HG02571 (cell line): ENCODE data around the gene COASY.
"Not testable (repeated sequence)": the region's sequence is repeated elsewhere in the genome, so short reads cannot be mapped to it uniquely, and the experiment has no call there.

Source experiments
- ATAC-seq: cut with Tn5 transposase; IDR thresholded peaks from one replicate; pipeline ENCODE4 v1.9.1; 2021; ENCODE audit warnings: mild to moderate bottlenecking, moderate library complexity; ENCODE audit not compliant: unreplicated experiment

COASY gene

GRCh38 chr17:42531455-42532354, 30.2 kb upstream of the COASY start:
- ATAC-seq, result no peak

DNA sequence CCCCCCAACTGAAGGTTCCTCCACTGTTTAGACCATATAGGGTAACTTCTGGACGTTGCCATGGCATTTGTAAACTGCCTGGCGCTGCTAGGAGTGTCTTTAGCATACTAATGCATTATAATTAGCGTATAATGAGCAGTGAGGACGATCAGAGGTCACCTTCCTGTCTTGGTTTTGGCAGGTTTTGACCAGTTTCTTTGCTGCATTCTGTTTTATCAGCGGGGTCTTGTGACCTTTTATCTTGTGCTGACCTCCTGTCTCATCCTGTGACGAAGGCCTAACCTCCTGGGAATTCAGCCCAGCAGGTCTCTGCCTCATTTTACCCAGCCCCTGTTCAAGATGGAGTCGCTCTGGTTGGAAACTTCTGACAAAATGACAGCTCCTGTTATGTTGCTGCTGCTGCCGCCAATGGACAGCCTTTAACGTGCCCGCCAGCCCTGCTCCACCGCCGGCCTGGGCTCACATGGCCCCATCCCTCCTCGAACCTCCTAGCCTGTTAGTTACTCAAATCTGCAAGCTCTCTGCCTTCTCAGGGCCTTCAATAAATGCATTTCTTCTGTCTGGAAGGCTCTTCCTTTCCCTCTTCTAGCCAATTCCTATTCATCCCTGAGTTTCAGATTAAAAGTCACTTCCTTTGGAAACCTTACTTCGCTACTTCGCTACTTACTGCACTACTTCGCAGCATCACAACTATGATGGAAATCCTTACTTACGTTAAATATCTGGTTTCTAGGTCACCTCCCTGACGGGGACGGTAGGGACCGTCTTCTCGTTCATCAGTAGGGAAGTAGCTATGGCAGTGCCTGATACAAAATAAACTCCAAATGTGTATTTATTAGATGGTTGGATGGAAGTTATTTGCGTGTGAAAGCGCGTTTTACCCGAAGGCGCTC, 26.5 kb upstream of the COASY start:
- ATAC-seq, result peak; percentile 3

GRCh38 chr17:42536048-42536371, 25.9 kb upstream of the COASY start, which contains the start of gene NAGLU:
NAGLU (plus strand) TSS chr17:42536241; CDS start chr17:42536273, 32 bp downstream.
- ATAC-seq, result peak; percentile 83

GRCh38 chr17:42536372-42537155, 25.4 kb upstream of the COASY start:
- peak; percentile 46 for ATAC-seq

DNA sequence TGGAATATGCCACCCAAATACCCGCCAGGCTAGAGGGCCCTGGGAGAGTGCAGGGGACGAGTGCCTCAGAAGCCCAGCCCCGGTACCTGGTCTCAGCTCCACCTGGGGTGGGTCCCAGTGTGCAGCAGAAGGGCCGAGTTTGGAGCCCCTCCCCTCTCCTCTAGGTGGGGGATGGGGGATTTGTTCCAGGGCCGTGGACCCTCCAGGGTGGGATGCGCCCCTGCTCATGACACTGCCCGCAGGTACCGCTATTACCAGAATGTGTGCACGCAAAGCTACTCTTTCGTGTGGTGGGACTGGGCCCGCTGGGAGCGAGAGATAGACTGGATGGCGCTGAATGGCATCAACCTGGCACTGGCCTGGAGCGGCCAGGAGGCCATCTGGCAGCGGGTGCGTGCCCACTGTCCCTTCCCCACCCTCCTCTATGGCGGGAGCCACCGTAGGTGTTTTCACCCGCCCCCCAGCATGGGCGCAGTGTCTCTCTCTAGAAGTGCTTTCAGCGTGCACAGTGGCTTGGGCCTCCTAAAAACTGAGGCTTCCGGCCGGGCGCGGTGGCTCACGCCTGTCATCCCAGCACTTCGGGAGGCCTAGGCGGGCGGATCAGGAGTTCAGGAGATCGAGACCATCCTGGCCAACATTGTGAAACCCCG, 24.7 kb upstream of the COASY start:
- ATAC-seq, result no peak

DNA sequence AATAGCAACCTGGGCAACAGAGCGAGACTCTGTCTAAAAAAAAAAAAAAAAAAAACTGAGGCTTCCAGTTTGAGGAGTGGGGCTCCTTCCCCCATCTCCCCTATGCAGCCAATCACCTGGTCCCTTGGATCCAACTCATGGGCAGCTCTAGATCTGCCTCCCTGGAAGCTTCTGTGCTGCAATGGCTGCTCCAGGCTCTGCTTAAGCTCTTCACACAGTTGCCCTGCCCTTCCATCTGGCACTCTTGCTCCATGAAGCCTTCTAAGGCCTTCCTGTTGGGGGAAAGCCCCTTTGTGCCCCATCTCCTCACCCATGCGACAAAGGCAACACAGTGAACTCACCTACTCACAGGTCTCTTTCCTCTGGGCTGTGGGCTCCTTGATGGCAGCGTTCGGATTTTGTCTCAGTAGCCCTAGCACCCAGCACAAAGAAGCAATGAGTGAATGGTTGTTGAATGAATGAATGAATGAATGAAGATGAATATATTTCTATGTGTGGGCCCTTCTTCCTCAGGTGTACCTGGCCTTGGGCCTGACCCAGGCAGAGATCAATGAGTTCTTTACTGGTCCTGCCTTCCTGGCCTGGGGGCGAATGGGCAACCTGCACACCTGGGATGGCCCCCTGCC, 24.0 kb upstream of the COASY start:
- no peak for ATAC-seq

- no peak for ATAC-seq
These were observed 23.5 kb upstream of the COASY start for GRCh38 chr17:42538482-42538881.

GRCh38 chr17:42540558-42540957, 21.4 kb upstream of the COASY start:
- ATAC-seq, result not testable (repeated sequence)

DNA sequence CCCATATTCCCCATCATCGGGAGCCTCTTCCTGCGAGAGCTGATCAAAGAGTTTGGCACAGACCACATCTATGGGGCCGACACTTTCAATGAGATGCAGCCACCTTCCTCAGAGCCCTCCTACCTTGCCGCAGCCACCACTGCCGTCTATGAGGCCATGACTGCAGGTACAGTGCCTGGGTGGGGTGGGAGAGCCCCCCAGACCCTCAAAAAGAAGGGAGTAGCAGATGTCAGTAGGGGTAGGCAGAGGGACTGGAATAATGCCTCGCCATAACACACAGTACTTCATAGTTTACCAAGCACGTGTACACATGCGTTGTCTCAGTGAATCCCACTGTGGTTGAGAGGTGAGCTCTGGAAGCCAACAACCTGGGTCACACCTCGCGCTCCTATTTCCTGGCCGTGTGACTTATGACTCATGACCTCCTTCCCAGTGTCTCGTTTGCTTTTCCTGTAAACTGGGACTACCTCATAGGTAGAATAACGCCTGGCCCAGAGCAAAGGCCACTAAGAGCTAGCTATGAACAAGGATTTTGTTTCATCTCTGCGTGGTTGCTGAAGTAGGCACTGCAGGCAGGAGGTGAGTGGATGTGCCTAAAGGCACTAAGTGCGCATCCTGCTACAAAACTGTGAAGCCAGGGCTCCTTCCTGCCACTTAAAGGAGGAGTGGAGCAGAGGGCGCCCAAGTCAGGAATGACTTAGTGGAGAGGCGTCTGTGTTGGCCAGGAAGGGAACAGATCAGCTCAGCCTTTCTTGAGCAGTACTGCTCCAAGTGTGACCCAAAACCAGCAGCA, 20.7 kb upstream of the COASY start:
- ATAC-seq, result no peak

- no peak for ATAC-seq
These were observed 18.5 kb upstream of the COASY start for GRCh38 chr17:42543190-42544079.

GRCh38 chr17:42544874-42545283, 17.1 kb upstream of the COASY start:
- ATAC-seq, result no peak

DNA sequence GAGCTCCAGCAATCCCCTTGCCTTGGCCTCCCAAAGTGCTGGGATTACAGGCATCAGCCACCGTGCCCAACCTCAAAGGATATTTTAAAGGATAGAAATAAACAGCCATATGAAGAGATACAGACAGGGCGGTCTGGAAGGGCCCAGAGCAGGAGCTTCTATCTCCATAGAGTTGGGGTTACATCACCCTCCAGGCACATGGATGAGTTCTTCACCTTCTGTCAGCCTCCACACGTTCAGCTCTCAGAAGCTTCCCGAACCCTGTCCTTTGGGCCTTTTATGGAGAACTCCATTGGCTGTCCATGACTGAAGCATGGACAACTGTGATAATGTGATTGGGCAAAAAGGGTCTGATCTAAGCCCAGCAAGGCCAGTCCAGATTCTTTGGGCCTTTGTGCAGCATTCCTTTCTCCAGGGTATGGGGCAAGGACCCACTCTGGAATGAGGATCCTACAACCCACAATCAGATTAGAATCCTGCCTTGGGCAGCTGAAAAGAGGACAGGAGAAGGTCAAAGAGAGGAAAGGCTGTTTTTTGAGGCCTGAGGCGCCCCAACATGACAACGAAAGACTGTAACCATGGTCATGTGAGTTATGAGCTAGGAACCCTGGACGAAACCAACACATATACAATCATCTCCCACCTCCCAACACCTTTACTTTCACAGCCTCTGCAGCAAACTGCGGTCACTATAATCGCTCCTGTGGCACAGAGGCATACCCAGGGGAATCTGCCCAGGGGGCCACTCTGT, 16.0 kb upstream of the COASY start:
- not testable (repeated sequence) for ATAC-seq

DNA sequence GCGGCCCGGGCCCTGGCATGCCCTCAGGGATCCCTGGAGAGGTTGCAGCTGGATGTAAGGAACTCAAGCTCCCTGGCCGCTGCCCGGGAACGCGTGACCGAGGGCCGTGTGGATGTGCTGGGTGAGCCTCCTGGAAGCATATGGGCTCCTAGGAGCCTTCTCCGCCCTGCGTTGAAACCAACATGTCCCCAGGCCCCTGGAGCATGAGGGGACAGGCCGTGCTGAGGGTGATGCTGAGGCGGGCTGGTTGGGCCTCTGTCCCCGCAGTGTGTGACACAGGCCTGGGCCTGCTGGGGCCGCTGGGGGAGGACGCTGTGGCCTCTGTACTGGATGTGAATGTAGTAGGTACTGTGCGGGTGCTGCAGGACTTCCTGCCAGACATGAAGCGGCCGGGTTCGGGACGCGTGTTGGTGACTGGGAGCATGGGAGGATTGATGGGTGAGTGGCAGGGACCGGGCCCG, 14.9 kb upstream of the COASY start:
- no peak for ATAC-seq

DNA sequence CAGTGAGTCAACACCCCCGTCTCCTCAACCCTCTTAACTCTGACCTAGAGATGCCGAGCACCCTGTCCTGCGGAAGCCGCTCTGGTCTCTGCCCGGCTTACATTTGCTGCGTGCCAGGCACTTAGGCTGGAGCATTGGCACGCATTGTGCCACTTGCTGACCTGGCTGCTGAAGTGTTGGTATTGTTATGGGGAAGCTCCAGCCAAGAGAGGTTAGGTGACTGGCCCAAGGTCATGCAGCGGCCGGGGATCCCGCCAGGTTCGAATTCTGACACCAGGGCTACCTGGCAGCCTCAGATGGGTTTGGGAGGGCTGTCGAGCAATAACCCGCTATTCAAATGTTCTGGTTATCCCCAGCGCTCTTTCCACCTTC, 14.3 kb upstream of the COASY start:
- ATAC-seq, result no peak

GRCh38 chr17:42548070-42548837, 13.7 kb upstream of the COASY start:
- peak; percentile 50 for ATAC-seq

- ATAC-seq, result no peak
These were observed 12.8 kb upstream of the COASY start for GRCh38 chr17:42548993-42549755.
